CD4-positive, alpha-beta T cell (primary cell): ENCODE measurements around the gene PUDP. TPM values are rescaled to one million over a fixed set of nuclear protein-coding genes. Genes with fewer than 3 reads are reported as not detected.
"Not testable (repeated sequence)": the region's sequence is repeated elsewhere in the genome, so short reads cannot be mapped to it uniquely, and the experiment has no call there.

Source experiments
- ATAC-seq: fragments of 200-7000 bp; cut with Tn5 transposase; one replicate; pipeline ENCODE4 v1.10.0; 2022; ENCODE audit warnings: mild to moderate bottlenecking; ENCODE audit not compliant: poor library complexity
- CTCF ChIA-PET: fragments of 350-600 bp; sonication (Branson Sonifier 250); formaldehyde crosslinking; loops from one replicate; lab custom pipeline; 2021; ENCODE audit warnings: antibody characterized with exemption, inconsistent platforms; lab: Charles Lee
- POLR2A ChIA-PET: fragments of 350-600 bp; sonication (Branson Sonifier 250); formaldehyde crosslinking; loops from one replicate; lab custom pipeline; 2021; ENCODE audit warnings: antibody characterized with exemption, inconsistent platforms; lab: Charles Lee
- DNase-seq, 14 experiments: peaks; one replicate each; pipeline ENCODE4 v3.0.0-alpha.2; 2013 to 2020; ENCODE audit warnings: mixed read lengths in 2 of 14
- H3K27ac ChIP-seq, 2 donors: one replicate each; pipeline versions ENCODE4 v1.5.1 to v1.7.0; 2013; ENCODE audit warnings: low read length in 2 of 2, low read depth in 1 of 2, mild to moderate bottlenecking in 1 of 2
- H3K27me3 ChIP-seq, 2 experiments: 1 replicate in 1 of 2; 2 replicates in 1 of 2; pipeline versions ENCODE4 v1.6.1 to v1.7.0; 2013; ENCODE audit warnings: low read length in 2 of 2, control low read depth in 1 of 2, mild to moderate bottlenecking in 1 of 2, moderate library complexity in 1 of 2; ENCODE audit not compliant: insufficient read depth in 2 of 2, control insufficient read depth in 1 of 2
- H3K36me3 ChIP-seq: one replicate; pipeline ENCODE4 v1.6.1; 2013; ENCODE audit warnings: low read length, control low read depth; ENCODE audit not compliant: insufficient read depth
- H3K4me1 ChIP-seq: one replicate; pipeline ENCODE4 v1.6.1; 2013; ENCODE audit warnings: low read length, control low read depth; ENCODE audit not compliant: insufficient read depth
- H3K4me3 ChIP-seq: one replicate; pipeline ENCODE4 v1.5.1; 2013; ENCODE audit warnings: mild to moderate bottlenecking, low read length, moderate library complexity
- H3K9me3 ChIP-seq, 2 experiments: 1 replicate in 1 of 2; 2 replicates in 1 of 2; pipeline versions ENCODE4 v1.6.1 to v1.7.0; 2013; ENCODE audit warnings: low read length in 2 of 2, mild to moderate bottlenecking in 2 of 2, control low read depth in 1 of 2, moderate library complexity in 1 of 2; ENCODE audit not compliant: control insufficient read depth in 1 of 2, insufficient read depth in 1 of 2
- H3K27ac Mint-ChIP-seq: one replicate; pipeline ENCODE4 v1.8.0; 2020; ENCODE audit warnings: mixed read lengths
- H3K27me3 Mint-ChIP-seq: one replicate; pipeline ENCODE4 v1.8.0; 2021; ENCODE audit warnings: mixed read lengths
- H3K36me3 Mint-ChIP-seq: one replicate; pipeline ENCODE4 v1.8.0; 2021; ENCODE audit warnings: low read depth, mixed read lengths
- H3K4me1 Mint-ChIP-seq: one replicate; pipeline ENCODE4 v1.8.0; 2021; ENCODE audit warnings: low read depth, mixed read lengths
- H3K4me3 Mint-ChIP-seq: one replicate; pipeline ENCODE4 v1.8.0; 2020; ENCODE audit warnings: mild to moderate bottlenecking, mixed read lengths
- H3K9me3 Mint-ChIP-seq: one replicate; pipeline ENCODE4 v1.8.0; 2020; ENCODE audit warnings: mixed read lengths
- intact Hi-C, 2 experiments: fragments of 100-400 bp; cut with DNase I in 1 of 2; cut with micrococcal nuclease in 1 of 2; formaldehyde crosslinking; loops; one replicate each; pipeline versions ENCODE4 v1.15.1 to v1.9.0; 2023 to 2025; cut with DNase I, micrococcal nuclease
- total RNA-seq, 174 experiments: library from RNA in 2 of 174; stranded (reverse) in 2 of 174; gene quantifications; one replicate each; pipeline ENCODE4 v1.2.3 and lab custom pipeline; 2021 to 2026
- TF ChIP-seq, protein P1 (sequence below): fragments of 200-600 bp; IDR thresholded peaks from one replicate; pipeline ENCODE4 v1.8.0; 2022; ENCODE audit warnings: antibody characterized with exemption, mild to moderate bottlenecking

The PUDP gene
- total RNA-seq, 2 experiments from 2014 or later = 3.2 to 3.5 TPM

DNA sequence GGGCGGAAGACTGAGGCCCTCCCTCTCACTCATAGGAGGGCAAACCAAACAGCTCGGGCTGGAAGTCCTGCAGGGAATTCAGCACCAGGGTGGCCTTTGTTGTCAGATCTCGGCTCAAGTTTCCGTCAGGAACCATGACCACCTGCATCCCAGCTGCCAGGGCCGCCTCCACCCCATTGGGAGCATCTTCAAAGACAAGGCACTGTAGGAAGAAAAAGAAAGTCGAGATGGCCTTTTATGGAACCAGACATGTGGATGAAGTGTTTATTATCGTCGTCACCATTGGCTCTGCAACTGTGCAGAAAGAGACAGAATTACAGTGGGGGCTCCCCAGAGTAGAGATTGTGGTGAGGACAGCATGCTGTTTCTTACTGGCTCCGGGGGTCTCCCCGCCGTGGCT is 97.7 kb downstream of the PUDP start:
- ChIA-PET POLR2A (no interaction called here), CTCF (no interaction called here)
- H3K9me3 Mint-ChIP-seq = no peaks in the 10 kb centered on the region
- H3K9me3 ChIP-seq = no peaks in the 10 kb centered on the region
- H3K36me3 Mint-ChIP-seq = peaks cover 19% of the 10 kb centered on the region
- no peaks in the 10 kb centered on the region for H3K27me3 Mint-ChIP-seq
- no peaks in the 10 kb centered on the region for H3K27me3 ChIP-seq
- H3K36me3 ChIP-seq = peaks cover 11% of the 10 kb centered on the region
- ATAC-seq (no peak), DNase-seq (no peak)
- H3K27ac ChIP-seq = no peak overlapping the region
- TF ChIP-seq, protein P1, sequence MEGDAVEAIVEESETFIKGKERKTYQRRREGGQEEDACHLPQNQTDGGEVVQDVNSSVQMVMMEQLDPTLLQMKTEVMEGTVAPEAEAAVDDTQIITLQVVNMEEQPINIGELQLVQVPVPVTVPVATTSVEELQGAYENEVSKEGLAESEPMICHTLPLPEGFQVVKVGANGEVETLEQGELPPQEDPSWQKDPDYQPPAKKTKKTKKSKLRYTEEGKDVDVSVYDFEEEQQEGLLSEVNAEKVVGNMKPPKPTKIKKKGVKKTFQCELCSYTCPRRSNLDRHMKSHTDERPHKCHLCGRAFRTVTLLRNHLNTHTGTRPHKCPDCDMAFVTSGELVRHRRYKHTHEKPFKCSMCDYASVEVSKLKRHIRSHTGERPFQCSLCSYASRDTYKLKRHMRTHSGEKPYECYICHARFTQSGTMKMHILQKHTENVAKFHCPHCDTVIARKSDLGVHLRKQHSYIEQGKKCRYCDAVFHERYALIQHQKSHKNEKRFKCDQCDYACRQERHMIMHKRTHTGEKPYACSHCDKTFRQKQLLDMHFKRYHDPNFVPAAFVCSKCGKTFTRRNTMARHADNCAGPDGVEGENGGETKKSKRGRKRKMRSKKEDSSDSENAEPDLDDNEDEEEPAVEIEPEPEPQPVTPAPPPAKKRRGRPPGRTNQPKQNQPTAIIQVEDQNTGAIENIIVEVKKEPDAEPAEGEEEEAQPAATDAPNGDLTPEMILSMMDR = no peak
- no peak overlapping the region for H3K4me3 ChIP-seq
- H3K4me1 Mint-ChIP-seq = peaks cover 11% of the 10 kb centered on the region
- H3K4me3 Mint-ChIP-seq = no peak overlapping the region
- no peak overlapping the region for H3K27ac Mint-ChIP-seq
- intact Hi-C loops = no loop called here
- H3K4me1 ChIP-seq = no peaks in the 10 kb centered on the region

DNA sequence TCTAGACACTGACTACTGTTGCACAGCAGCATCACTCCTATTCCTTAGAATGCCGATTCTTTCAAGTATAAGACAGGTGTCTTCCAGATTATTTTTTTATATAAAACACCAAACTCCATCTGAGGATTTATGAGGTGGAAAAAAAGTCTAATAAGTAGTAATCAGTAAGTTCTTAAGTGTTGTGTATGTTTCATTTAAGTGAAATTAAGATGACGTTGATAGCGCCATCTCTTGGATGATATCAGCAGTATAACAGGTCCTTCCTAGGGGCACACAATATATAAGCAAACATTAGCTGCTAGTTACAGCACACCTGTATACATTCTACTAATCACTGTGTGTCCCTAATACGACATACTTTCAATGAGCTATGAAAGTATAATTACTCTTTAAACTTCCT is 100.0 kb downstream of the PUDP start:
- intact Hi-C loops = no loop called here
- POLR2A ChIA-PET = no interaction called here

GRCh38 chrX:7045238-7045955 is 102.6 kb downstream of the PUDP start:
- peaks cover 19% of the 10 kb centered on the region for H3K36me3 Mint-ChIP-seq
- no peak overlapping the region for H3K27ac ChIP-seq
- no peak overlapping the region for H3K4me3 Mint-ChIP-seq
- intact Hi-C loops = no loop called here
- no peak overlapping the region for H3K4me3 ChIP-seq
- H3K27me3 Mint-ChIP-seq = no peaks in the 10 kb centered on the region
- TF ChIP-seq, protein P1 = no peak
- no peaks in the 10 kb centered on the region for H3K9me3 Mint-ChIP-seq
- no peaks in the 10 kb centered on the region for H3K9me3 ChIP-seq
- H3K36me3 ChIP-seq = peaks cover 8% of the 10 kb centered on the region
- H3K4me1 Mint-ChIP-seq = peaks cover 13% of the 10 kb centered on the region
- ATAC-seq (no peak), DNase-seq (no peak)
- H3K4me1 ChIP-seq = no peaks in the 10 kb centered on the region
- no peaks in the 10 kb centered on the region for H3K27me3 ChIP-seq
- ChIA-PET CTCF (no interaction called here), POLR2A (no interaction called here)
- no peak overlapping the region for H3K27ac Mint-ChIP-seq

More for the DNA sequence above, 100.0 kb downstream of the PUDP start:
- no peaks in the 10 kb centered on the region for H3K27me3 ChIP-seq
- H3K9me3 ChIP-seq = no peaks in the 10 kb centered on the region
- Mint-ChIP-seq H3K4me3 (no peak overlapping the region), H3K27me3 (no peaks in the 10 kb centered on the region), H3K4me1 (peaks cover 14% of the 10 kb centered on the region), H3K27ac (no peak overlapping the region), H3K9me3 (no peaks in the 10 kb centered on the region), H3K36me3 (peaks cover 19% of the 10 kb centered on the region)
- H3K36me3 ChIP-seq = peaks cover 11% of the 10 kb centered on the region
- TF ChIP-seq, protein P1 = no peak
- no peak for ATAC-seq
- CTCF ChIA-PET = no interaction called here
- no peaks in the 10 kb centered on the region for H3K4me1 ChIP-seq
- H3K4me3 ChIP-seq = no peak overlapping the region
- no peak overlapping the region for H3K27ac ChIP-seq
- DNase-seq = no peak

GRCh38 chrX:7043796-7044433 is 104.0 kb downstream of the PUDP start:
- ATAC-seq, H3K4me3 Mint-ChIP-seq, H3K27ac Mint-ChIP-seq, POLR2A ChIA-PET, H3K36me3 Mint-ChIP-seq, H3K27me3 ChIP-seq, H3K4me3 ChIP-seq, H3K4me1 ChIP-seq, H3K36me3 ChIP-seq, H3K27me3 Mint-ChIP-seq, DNase-seq, intact Hi-C loops, CTCF ChIA-PET, H3K27ac ChIP-seq, H3K9me3 Mint-ChIP-seq, H3K9me3 ChIP-seq: not testable (repeated sequence)
- H3K4me1 Mint-ChIP-seq = peaks cover 13% of the 10 kb centered on the region
